Skin epidermis (tissue), 12 donors: ENCODE results near the gene EIF5A.

Experiments used
- H3K27ac ChIP-seq, 21 experiments: fragments of 200-600 bp; sonication (generic) in 11 of 21; one replicate each; pipeline ENCODE4 v1.5.0; 2020; ENCODE audit warnings: mild to moderate bottlenecking in 3 of 21, inconsistent platforms in 2 of 21, moderate library complexity in 2 of 21
- H3K4me3 ChIP-seq, 7 experiments: fragments of 200-600 bp; sonication (generic) in 2 of 7; one replicate each; pipeline ENCODE4 v1.5.0; 2020; ENCODE audit warnings: inconsistent platforms in 2 of 7, mild to moderate bottlenecking in 2 of 7, moderate library complexity in 1 of 7

Gene EIF5A

DNA sequence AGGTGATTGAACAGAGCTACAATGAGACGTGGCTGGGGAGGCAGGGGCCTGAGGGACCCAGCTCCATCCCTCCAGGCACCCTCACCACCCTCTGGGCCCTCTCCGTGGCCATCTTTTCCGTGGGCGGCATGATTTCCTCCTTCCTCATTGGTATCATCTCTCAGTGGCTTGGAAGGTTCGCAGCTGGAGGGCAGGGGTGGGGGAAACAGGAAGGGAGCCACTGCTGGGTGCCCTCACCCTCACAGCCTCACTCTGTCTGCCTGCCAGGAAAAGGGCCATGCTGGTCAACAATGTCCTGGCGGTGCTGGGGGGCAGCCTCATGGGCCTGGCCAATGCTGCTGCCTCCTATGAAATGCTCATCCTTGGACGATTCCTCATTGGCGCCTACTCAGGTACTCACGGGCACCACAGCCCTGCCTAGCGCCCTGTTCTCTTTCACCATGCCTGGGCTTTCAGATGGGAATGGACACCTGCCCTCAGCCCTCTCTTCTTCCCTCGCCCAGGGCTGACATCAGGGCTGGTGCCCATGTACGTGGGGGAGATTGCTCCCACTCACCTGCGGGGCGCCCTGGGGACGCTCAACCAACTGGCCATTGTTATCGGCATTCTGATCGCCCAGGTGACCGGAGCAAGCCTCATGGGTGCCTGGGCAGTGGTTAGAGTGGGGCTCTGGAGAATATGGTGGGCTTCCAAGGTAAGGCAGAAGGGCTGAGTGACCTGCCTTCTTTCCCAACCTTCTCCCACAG lies 23.8 kb upstream of the EIF5A start:
- no peak overlapping the region for H3K27ac ChIP-seq
- H3K4me3 ChIP-seq = no peak overlapping the region

DNA sequence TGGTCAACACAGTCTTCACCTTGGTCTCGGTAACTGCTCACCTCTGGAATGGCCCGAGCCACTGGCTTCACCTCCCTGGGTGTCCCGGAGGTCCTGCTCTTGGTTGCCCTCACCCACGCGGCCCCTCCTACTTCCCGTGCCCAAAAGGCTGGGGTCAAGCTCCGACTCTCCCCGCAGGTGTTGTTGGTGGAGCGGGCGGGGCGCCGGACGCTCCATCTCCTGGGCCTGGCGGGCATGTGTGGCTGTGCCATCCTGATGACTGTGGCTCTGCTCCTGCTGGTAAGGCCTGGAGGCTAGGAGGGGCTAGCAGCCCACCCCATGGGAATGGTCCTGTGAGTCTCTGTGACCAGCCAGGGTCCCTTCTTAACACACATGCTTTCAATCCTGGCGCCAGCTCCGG lies 22.5 kb upstream of the EIF5A start:
- Histone ChIP-seq H3K27ac (no peak overlapping the region), H3K4me3 (no peak overlapping the region)

DNA sequence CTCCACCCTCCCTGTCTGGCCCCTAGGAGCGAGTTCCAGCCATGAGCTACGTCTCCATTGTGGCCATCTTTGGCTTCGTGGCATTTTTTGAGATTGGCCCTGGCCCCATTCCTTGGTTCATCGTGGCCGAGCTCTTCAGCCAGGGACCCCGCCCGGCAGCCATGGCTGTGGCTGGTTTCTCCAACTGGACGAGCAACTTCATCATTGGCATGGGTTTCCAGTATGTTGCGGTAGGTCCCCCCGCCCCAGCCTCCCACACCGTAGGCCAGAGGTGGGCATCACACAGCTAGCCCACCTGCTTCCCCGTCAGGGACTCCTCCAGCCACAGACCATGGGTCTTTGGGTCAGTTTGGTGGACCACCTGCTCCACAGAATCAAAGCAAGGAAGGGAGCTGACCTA lies 21.7 kb upstream of the EIF5A start:
- no peak overlapping the region for H3K27ac ChIP-seq

GRCh38 chr17:7289256-7290032 lies 18.0 kb upstream of the EIF5A start:
- no peak overlapping the region for H3K4me3 ChIP-seq
- H3K27ac ChIP-seq = no peak overlapping the region

More for the DNA sequence above, 21.7 kb upstream of the EIF5A start:
- no peak overlapping the region for H3K4me3 ChIP-seq

DNA sequence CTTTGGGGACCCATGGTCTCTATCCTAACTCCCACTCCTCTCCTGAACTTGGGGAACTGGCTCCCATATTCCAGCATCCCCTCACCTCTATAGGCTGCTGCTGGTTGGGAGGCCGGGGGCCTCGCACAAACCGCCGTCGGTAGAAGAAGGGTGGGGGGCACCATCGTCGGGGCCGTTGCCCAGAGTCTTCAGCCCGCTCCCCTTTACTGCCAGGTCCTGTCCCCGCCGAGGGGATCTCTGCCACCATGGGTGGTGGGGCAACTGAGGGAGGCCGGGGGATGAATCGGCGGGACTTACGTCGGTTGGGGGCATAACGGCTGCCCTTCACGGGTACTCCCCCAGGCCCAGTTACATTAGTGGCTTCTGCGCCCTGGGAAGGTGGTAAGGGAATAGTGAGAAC lies 17.3 kb upstream of the EIF5A start:
- no peak overlapping the region for H3K4me3 ChIP-seq
- no peak overlapping the region for H3K27ac ChIP-seq

GRCh38 chr17:7290685-7291084 lies 16.7 kb upstream of the EIF5A start:
- Histone ChIP-seq H3K27ac (no peak overlapping the region), H3K4me3 (no peak overlapping the region)

DNA sequence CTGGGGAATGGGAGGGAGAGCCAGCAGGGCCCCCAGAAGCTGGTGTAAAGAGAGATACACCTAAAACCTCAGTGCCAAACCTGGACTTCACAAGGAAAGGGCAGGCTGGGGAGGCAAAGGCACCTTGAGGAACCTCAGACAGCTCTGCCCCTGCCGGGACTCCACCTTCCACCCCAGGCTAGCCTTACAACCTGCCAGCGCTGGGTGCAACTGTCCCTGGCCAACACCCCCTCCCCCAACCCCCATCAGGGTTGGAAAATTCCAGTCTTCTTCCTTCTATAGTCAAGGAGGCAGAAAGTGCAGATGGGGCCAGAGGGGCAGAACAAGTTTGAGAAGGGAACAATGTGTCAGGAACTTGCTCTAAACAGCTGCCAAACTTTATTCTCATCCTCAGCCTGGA lies 15.2 kb upstream of the EIF5A start:
- Histone ChIP-seq H3K27ac (no peak overlapping the region), H3K4me3 (no peak overlapping the region)

GRCh38 chr17:7292729-7293128 lies 14.7 kb upstream of the EIF5A start:
- H3K4me3 ChIP-seq = no peak overlapping the region

GRCh38 chr17:7293159-7293558 lies 14.3 kb upstream of the EIF5A start:
- H3K27ac ChIP-seq = no peak overlapping the region
- no peak overlapping the region for H3K4me3 ChIP-seq

More at GRCh38 chr17:7292729-7293128, 14.7 kb upstream of the EIF5A start:
- no peak overlapping the region for H3K27ac ChIP-seq

GRCh38 chr17:7293816-7294613 lies 13.4 kb upstream of the EIF5A start:
- Histone ChIP-seq H3K27ac (peak overlapping the region in 2 of 21 experiments; percentile 4 to 44), H3K4me3 (peak overlapping the region in 6 of 7 experiments; percentile 5 to 24 (median 13))

GRCh38 chr17:7294614-7295153 lies 12.7 kb upstream of the EIF5A start, which contains the start of gene YBX2:
YBX2 (minus strand) TSS chr17:7294639; CDS start chr17:7294500, 139 bp downstream.
- H3K4me3 ChIP-seq = peak within 1 kb of the TSS in 6 of 7 experiments; percentile 5 to 24 (median 13)
- H3K27ac ChIP-seq = peak within 1 kb of the TSS in 3 of 21 experiments; percentile 4 to 44 (median 23)

- H3K4me3 ChIP-seq = peak overlapping the region in 2 of 7 experiments; percentile 22 to 24
- peak overlapping the region in 2 of 21 experiments; percentile 23 to 44 for H3K27ac ChIP-seq
Observed at GRCh38 chr17:7295230-7296180, 11.9 kb upstream of the EIF5A start.

GRCh38 chr17:7296189-7296861 lies 11.1 kb upstream of the EIF5A start:
- peak overlapping the region in 1 of 21 experiments; percentile 23 for H3K27ac ChIP-seq
- no peak overlapping the region for H3K4me3 ChIP-seq

DNA sequence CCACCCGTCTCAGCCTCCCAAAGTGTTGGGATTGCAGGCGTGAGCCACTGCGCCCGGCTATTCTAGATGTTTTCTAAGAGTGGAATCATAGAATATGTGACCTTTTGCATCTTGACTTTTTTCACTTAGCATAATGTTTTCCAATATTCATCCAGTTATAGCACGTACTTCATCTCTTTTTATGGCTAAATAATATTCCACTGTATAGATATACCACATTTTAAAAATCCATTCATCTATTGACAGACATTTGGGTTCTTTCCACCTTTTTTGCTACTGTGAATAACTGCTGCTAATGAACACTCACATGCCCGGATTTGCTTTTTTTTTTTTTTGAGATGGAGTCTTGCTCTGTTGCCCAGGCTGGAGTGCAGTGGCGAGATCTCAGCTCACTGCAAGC lies 3.2 kb upstream of the EIF5A start:
- Histone ChIP-seq H3K27ac (no peak overlapping the region), H3K4me3 (no peak overlapping the region)

GRCh38 chr17:7307686-7308624 lies 527 bp downstream of the EIF5A start:
- H3K27ac ChIP-seq = peak overlapping the region; percentile 93 to 100 (median 99)
- H3K4me3 ChIP-seq = peak overlapping the region; percentile 86 to 100 (median 98)

GRCh38 chr17:7308625-7309433 lies 1.4 kb downstream of the EIF5A start:
- Histone ChIP-seq H3K4me3 (peak overlapping the region; percentile 86 to 100 (median 98)), H3K27ac (peak overlapping the region; percentile 93 to 100 (median 99))
